ENCODE data around the gene TGFBR3. TPM values are rescaled to one million over a fixed set of nuclear protein-coding genes. Genes with fewer than 3 reads are reported as not detected.

Gene TGFBR3
- total and polyA plus RNA-seq, 2 experiments from 2014 or later = 16.2 to 26.5 TPM

DNA sequence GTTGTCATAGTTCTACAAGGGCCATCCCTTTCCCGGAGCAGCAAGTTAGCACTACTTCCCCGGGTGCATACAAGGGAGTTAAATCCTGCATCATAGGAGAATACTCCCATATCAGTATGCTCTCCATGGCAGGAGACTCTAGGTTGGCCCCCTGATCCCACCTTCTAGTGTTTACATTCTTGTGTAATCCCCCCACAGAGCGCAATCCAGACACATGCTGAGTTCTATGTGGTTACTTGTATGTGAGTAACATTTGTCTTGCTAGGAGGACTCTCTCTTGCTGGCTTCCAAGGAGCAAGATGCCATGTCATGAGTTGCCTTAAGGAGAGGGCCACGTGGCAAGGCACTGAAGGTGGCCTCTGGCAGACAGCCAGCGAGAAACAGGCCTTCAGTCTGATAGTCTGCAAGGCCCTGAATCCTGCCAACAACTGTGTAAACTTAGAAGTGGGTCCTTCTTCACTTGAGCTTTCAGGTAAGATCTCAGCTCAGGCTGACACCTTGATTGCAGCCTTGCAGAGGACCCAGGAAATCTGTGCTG is 230.0 kb downstream of the TGFBR3 start:
- Histone ChIP-seq H3K27ac (no peak overlapping the region), H4K20me1 (ENCODE audit: insufficient read depth) (no peaks in the 10 kb centered on the region), H3K79me2 (ENCODE audit: insufficient read depth) (no peaks in the 10 kb centered on the region), H3K27me3 (replicated peaks; ENCODE audit: insufficient read depth) (no peaks in the 10 kb centered on the region), H3F3A (ENCODE audit: insufficient read depth) (peaks cover 7% of the 10 kb centered on the region; the same call in 1 of the 2 replicates), H3K4me1 (ENCODE audit: insufficient read depth) (peaks cover 8% of the 10 kb centered on the region), H3K9me2 (ENCODE audit: insufficient read depth) (0 out of 2 replicates have a peak, but pooled peaks cover 5% of the 10 kb centered on the region), H2AFZ (no peak overlapping the region), H3K9me3 (ENCODE audit: low read depth) (no peaks in the 10 kb centered on the region), H3K36me3 (ENCODE audit: low read depth) (no peaks in the 10 kb centered on the region), H3K4me2 (ENCODE audit: unreplicated experiment) (no peak overlapping the region), H3K4me3 (no peak overlapping the region), H3K9ac (no peak overlapping the region)
- no peak for DNase-seq
- no peak for TF ChIP-seq EZH2phosphoT487 (IDR thresholded peaks at IDR 0.05; ENCODE audit: insufficient read depth, low read depth)
- in situ Hi-C loops (cut with MboI) = no loop called here
- WGBS, 2 experiments (ENCODE audit: low coverage in 1 of 2, low lambda C conversion rate in 2 of 2, missing lambda C conversion rate in 2 of 2) = 69 to 71% methylated on average over 5 of the region's 5 CpGs

- no peak overlapping the region for H3K4me3 ChIP-seq
- no peaks in the 10 kb centered on the region for H3K36me3 ChIP-seq (ENCODE audit: low read depth)
- peaks cover 11% of the 10 kb centered on the region for H3F3A ChIP-seq (ENCODE audit: insufficient read depth)
- H3K27ac ChIP-seq = no peak overlapping the region
- in situ Hi-C loops (cut with MboI) = no loop called here
- no peaks in the 10 kb centered on the region for H3K27me3 ChIP-seq (replicated peaks; ENCODE audit: insufficient read depth)
- TF ChIP-seq EZH2phosphoT487 (IDR thresholded peaks at IDR 0.05; ENCODE audit: insufficient read depth, low read depth) (no peak), EZH2 (IDR thresholded peaks at IDR 0.05; ENCODE audit: insufficient read depth, poor library complexity, severe bottlenecking) (no peak)
- H3K79me2 ChIP-seq (ENCODE audit: insufficient read depth) = no peaks in the 10 kb centered on the region
- H3K4me2 ChIP-seq (ENCODE audit: unreplicated experiment) = no peak overlapping the region
- no peaks in the 10 kb centered on the region for H3K9me3 ChIP-seq (ENCODE audit: low read depth)
- no peak overlapping the region for H3K9ac ChIP-seq
- H2AFZ ChIP-seq = no peak overlapping the region
- DNase-seq = no peak
- H3K9me2 ChIP-seq (ENCODE audit: insufficient read depth) = 0 out of 2 replicates have a peak, but pooled peaks cover 5% of the 10 kb centered on the region
- no peaks in the 10 kb centered on the region for H4K20me1 ChIP-seq (ENCODE audit: insufficient read depth)
- H3K4me1 ChIP-seq (ENCODE audit: insufficient read depth) = peaks cover 18% of the 10 kb centered on the region
- 83 to 90% methylated on average over 1 of the region's 1 CpG for WGBS, 2 experiments (ENCODE audit: low coverage in 1 of 2, low lambda C conversion rate in 2 of 2, missing lambda C conversion rate in 2 of 2)
Measured at GRCh38 chr1:91653183-91653582, 232.8 kb downstream of the TGFBR3 start.

GRCh38 chr1:91651661-91652071 is 234.3 kb downstream of the TGFBR3 start:
- H3K4me2 ChIP-seq (ENCODE audit: unreplicated experiment) = no peak overlapping the region
- 25 to 36% methylated on average over 5 of the region's 5 CpGs for WGBS, 2 experiments (ENCODE audit: low coverage in 1 of 2, low lambda C conversion rate in 2 of 2, missing lambda C conversion rate in 2 of 2)

DNA sequence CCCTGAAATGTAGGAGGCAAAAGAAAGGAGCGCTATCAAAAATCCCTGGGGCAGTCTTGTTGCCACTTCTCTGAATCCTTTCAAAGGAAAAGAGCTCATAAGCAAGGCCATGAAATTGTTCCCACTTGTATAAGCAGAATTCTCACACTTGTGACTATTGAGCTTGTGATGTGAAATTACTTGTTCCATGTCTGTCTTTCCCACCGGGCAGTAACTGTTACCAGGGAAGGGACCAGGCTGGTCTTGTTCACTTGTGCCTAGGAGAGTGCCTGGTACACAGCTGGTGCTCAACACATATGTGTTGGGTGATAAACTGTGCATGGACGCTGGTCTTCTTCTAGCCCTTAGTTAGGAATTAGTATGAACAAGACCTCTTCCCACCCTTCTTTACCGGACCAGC is 234.7 kb downstream of the TGFBR3 start:
- 8 to 21% methylated on average over 4 of the region's 4 CpGs for WGBS, 2 experiments (ENCODE audit: low coverage in 1 of 2, low lambda C conversion rate in 2 of 2, missing lambda C conversion rate in 2 of 2)
- peak overlapping the region; percentile 63 for H3K9ac ChIP-seq
- no peaks in the 10 kb centered on the region for H3K36me3 ChIP-seq (ENCODE audit: low read depth)
- H3K4me3 ChIP-seq = no peak overlapping the region
- H3K27ac ChIP-seq = peak overlapping the region; percentile 93
- peaks cover 18% of the 10 kb centered on the region for H3K4me1 ChIP-seq (ENCODE audit: insufficient read depth)
- H3K79me2 ChIP-seq (ENCODE audit: insufficient read depth) = no peaks in the 10 kb centered on the region
- H3K9me3 ChIP-seq (ENCODE audit: low read depth) = no peaks in the 10 kb centered on the region
- peak; percentile 64 for DNase-seq
- H3K4me2 ChIP-seq (ENCODE audit: unreplicated experiment) = peak overlapping the region; percentile 46
- in situ Hi-C loops (cut with MboI) = no loop called here
- H2AFZ ChIP-seq = peak overlapping the region; percentile 1; the same call in 1 of the 2 replicates
- 0 out of 2 replicates have a peak, but pooled peaks cover 5% of the 10 kb centered on the region for H3K9me2 ChIP-seq (ENCODE audit: insufficient read depth)
- TF ChIP-seq EZH2 (IDR thresholded peaks at IDR 0.05; ENCODE audit: insufficient read depth, poor library complexity, severe bottlenecking) (no peak), EZH2phosphoT487 (IDR thresholded peaks at IDR 0.05; ENCODE audit: insufficient read depth, low read depth) (no peak)
- H3K27me3 ChIP-seq (replicated peaks; ENCODE audit: insufficient read depth) = no peaks in the 10 kb centered on the region
- H3F3A ChIP-seq (ENCODE audit: insufficient read depth) = peaks cover 11% of the 10 kb centered on the region
- no peaks in the 10 kb centered on the region for H4K20me1 ChIP-seq (ENCODE audit: insufficient read depth)

More at GRCh38 chr1:91651661-91652071, 234.3 kb downstream of the TGFBR3 start:
- 0 out of 2 replicates have a peak overlapping the region, but pooled peaks have one; percentile 1 for H2AFZ ChIP-seq
- DNase-seq = peak; percentile 28
- no peak overlapping the region for H3K4me3 ChIP-seq
- peak overlapping the region; percentile 63 for H3K9ac ChIP-seq
- H3K9me2 ChIP-seq (ENCODE audit: insufficient read depth) = 0 out of 2 replicates have a peak, but pooled peaks cover 5% of the 10 kb centered on the region
- H3F3A ChIP-seq (ENCODE audit: insufficient read depth) = peaks cover 11% of the 10 kb centered on the region
- no peaks in the 10 kb centered on the region for H3K79me2 ChIP-seq (ENCODE audit: insufficient read depth)
- H3K27me3 ChIP-seq (replicated peaks; ENCODE audit: insufficient read depth) = no peaks in the 10 kb centered on the region
- H3K4me1 ChIP-seq (ENCODE audit: insufficient read depth) = peaks cover 18% of the 10 kb centered on the region
- H3K36me3 ChIP-seq (ENCODE audit: low read depth) = no peaks in the 10 kb centered on the region
- in situ Hi-C loops (cut with MboI) = no loop called here
- no peaks in the 10 kb centered on the region for H3K9me3 ChIP-seq (ENCODE audit: low read depth)
- no peak for TF ChIP-seq EZH2phosphoT487 (IDR thresholded peaks at IDR 0.05; ENCODE audit: insufficient read depth, low read depth)
- TF ChIP-seq EZH2 (IDR thresholded peaks at IDR 0.05; ENCODE audit: insufficient read depth, poor library complexity, severe bottlenecking) = no peak
- H3K27ac ChIP-seq = peak overlapping the region; percentile 93
- H4K20me1 ChIP-seq (ENCODE audit: insufficient read depth) = no peaks in the 10 kb centered on the region

Measured in GM23248 (cell line).